RWPE2 (cell line): ENCODE measurements around the gene NRSN2.

Experiments
- ATAC-seq: fragments of 200-7000 bp; cut with Tn5 transposase; 3 replicates; pipeline ENCODE4 v1.9.1; 2021; ENCODE audit warnings: low read depth
- DNase-seq: peaks from one replicate; pipeline ENCODE4 v3.0.0-alpha.2; 2020; ENCODE audit warnings: low spot score
- H3K27ac ChIP-seq: fragments of 450-650 bp; 2 replicates; pipeline ENCODE4 v1.5.1; 2017; ENCODE audit warnings: mild to moderate bottlenecking; ENCODE audit not compliant: poor library complexity, severe bottlenecking
- H3K27me3 ChIP-seq: fragments of 250-450 bp; sonication (Bioruptor Pico); 2 replicates; pipeline ENCODE4 v1.5.1; 2021; ENCODE audit warnings: mild to moderate bottlenecking, moderate library complexity; ENCODE audit not compliant: insufficient read depth, poor library complexity, severe bottlenecking
- H3K36me3 ChIP-seq: fragments of 250-450 bp; sonication (Bioruptor Pico); 2 replicates; pipeline ENCODE4 v1.5.1; 2020; ENCODE audit warnings: low read depth, mild to moderate bottlenecking, moderate library complexity
- H3K4me1 ChIP-seq: fragments of 250-450 bp; sonication (Bioruptor Pico); 2 replicates; pipeline ENCODE4 v1.5.1; 2021; ENCODE audit warnings: mild to moderate bottlenecking, moderate library complexity; ENCODE audit not compliant: insufficient read depth, poor library complexity, severe bottlenecking
- H3K4me3 ChIP-seq: fragments of 250-450 bp; sonication (Bioruptor Pico); 2 replicates; pipeline ENCODE4 v1.5.1; 2021; ENCODE audit warnings: mild to moderate bottlenecking, moderate library complexity; ENCODE audit not compliant: severe bottlenecking
- H3K9me3 ChIP-seq: fragments of 250-450 bp; sonication (Bioruptor Pico); 2 replicates; pipeline ENCODE4 v1.5.1; 2021; ENCODE audit warnings: mild to moderate bottlenecking, moderate library complexity; ENCODE audit not compliant: severe bottlenecking
- TF ChIP-seq, protein P1 (sequence below): fragments of 450-650 bp; IDR thresholded peaks from one replicate; pipeline ENCODE4 v1.5.1; 2017; ENCODE audit warnings: mild to moderate bottlenecking, moderate library complexity; ENCODE audit not compliant: poor library complexity, severe bottlenecking

Gene NRSN2

DNA sequence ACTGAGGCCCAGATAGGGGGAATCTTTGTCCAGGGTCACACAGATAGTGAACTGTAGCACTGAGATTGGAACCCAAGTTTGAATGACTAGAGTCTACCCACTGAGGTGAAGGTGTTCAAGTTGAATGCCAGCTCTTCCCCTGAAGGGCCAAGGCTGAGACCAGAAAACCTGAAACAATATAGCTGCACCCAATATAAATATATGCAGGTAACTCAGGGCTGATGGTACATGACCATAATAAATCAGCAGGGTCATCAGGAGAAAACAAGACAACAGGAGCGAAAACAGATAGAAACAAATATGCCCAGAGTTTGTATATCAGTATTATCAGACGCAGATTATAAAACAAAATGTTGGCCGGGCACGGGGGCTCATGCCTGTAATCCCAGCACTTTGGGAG, 57.2 kb downstream of the NRSN2 start:
- Histone ChIP-seq H3K4me1 (peaks cover 30% of the 10 kb centered on the region), H3K36me3 (peaks cover 5% of the 10 kb centered on the region), H3K9me3 (peaks cover 2% of the 10 kb centered on the region), H3K4me3 (no peak overlapping the region), H3K27me3 (no peaks in the 10 kb centered on the region), H3K27ac (peak overlapping the region; percentile 96)
- no peak for DNase-seq
- ATAC-seq: no peak
- TF ChIP-seq, protein P1, sequence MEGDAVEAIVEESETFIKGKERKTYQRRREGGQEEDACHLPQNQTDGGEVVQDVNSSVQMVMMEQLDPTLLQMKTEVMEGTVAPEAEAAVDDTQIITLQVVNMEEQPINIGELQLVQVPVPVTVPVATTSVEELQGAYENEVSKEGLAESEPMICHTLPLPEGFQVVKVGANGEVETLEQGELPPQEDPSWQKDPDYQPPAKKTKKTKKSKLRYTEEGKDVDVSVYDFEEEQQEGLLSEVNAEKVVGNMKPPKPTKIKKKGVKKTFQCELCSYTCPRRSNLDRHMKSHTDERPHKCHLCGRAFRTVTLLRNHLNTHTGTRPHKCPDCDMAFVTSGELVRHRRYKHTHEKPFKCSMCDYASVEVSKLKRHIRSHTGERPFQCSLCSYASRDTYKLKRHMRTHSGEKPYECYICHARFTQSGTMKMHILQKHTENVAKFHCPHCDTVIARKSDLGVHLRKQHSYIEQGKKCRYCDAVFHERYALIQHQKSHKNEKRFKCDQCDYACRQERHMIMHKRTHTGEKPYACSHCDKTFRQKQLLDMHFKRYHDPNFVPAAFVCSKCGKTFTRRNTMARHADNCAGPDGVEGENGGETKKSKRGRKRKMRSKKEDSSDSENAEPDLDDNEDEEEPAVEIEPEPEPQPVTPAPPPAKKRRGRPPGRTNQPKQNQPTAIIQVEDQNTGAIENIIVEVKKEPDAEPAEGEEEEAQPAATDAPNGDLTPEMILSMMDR: no peak
